OCI-LY7 (cell line): ENCODE data around the gene GPSM1. TPM values are rescaled to one million over a fixed set of nuclear protein-coding genes. Genes with fewer than 3 reads are reported as not detected.

Source experiments
- BruUV-seq: library from RNA; stranded (reverse); fragments of 400-500 nt; replicated peaks from 2 replicates; lab custom pipeline; 2021; lab: Mats Ljungman, UMichigan
- CTCF ChIA-PET: fragments of 300-600 bp; sonication (Branson Sonifier 250); formaldehyde crosslinking; loops from one replicate; lab custom pipeline; 2022; ENCODE audit warnings: antibody characterized with exemption; ENCODE audit not compliant: unreplicated experiment; lab: Charles Lee
- POLR2A ChIA-PET: fragments of 300-600 bp; sonication (Branson Sonifier 250); formaldehyde crosslinking; loops from one replicate; lab custom pipeline; 2022; ENCODE audit warnings: antibody characterized with exemption; lab: Charles Lee
- DNase-seq: peaks from one replicate; pipeline ENCODE4 v3.0.0-alpha.2; 2015; ENCODE audit warnings: low spot score
- H2AFZ ChIP-seq: fragments of 200-600 bp; sonication (generic), shearing (Covaris generic); 2 replicates; pipeline ENCODE4 v1.6.1; 2014; ENCODE audit warnings: mild to moderate bottlenecking, antibody characterized with exemption, low read length, moderate library complexity
- H3K27ac ChIP-seq: fragments of 200-600 bp; sonication (generic); 2 replicates; pipeline ENCODE4 v1.5.1; 2014; ENCODE audit warnings: mixed run types, low read depth, mild to moderate bottlenecking, moderate library complexity, low read length, inconsistent platforms; ENCODE audit not compliant: poor library complexity, severe bottlenecking
- H3K36me3 ChIP-seq: fragments of 200-600 bp; sonication (generic); 2 replicates; pipeline ENCODE4 v1.6.1; 2014; ENCODE audit warnings: mild to moderate bottlenecking, antibody characterized with exemption, low read length, moderate library complexity, mixed read lengths; ENCODE audit not compliant: insufficient read depth
- H3K4me1 ChIP-seq: fragments of 200-600 bp; sonication (generic); 2 replicates; pipeline ENCODE4 v1.5.1; 2014; ENCODE audit warnings: mild to moderate bottlenecking, low read length; ENCODE audit not compliant: insufficient read depth, poor library complexity, severe bottlenecking
- H3K4me2 ChIP-seq: fragments of 200-600 bp; sonication (generic); 2 replicates; pipeline ENCODE4 v1.6.1; 2014; ENCODE audit warnings: mild to moderate bottlenecking, low read length
- H3K4me3 ChIP-seq: fragments of 200-600 bp; sonication (generic); 2 replicates; pipeline ENCODE4 v1.5.1; 2014; ENCODE audit warnings: mild to moderate bottlenecking, low read depth, low read length; ENCODE audit not compliant: poor library complexity, severe bottlenecking
- H3K79me2 ChIP-seq: fragments of 200-600 bp; sonication (generic); 2 replicates; pipeline ENCODE4 v1.6.1; 2016; ENCODE audit warnings: low read depth, mild to moderate bottlenecking, low read length, moderate library complexity, mixed read lengths; ENCODE audit not compliant: insufficient read depth
- H3K9me2 ChIP-seq: fragments of 200-600 bp; sonication (generic); 2 replicates; pipeline ENCODE4 v1.6.1; 2016; ENCODE audit warnings: mild to moderate bottlenecking, low read length, mixed read lengths; ENCODE audit not compliant: insufficient read depth
- H3K9me3 ChIP-seq: fragments of 200-600 bp; sonication (generic); 2 replicates; pipeline ENCODE4 v1.6.1; 2014; ENCODE audit warnings: mild to moderate bottlenecking, mixed run types, low read length, mixed read lengths
- H4K20me1 ChIP-seq: fragments of 200-600 bp; sonication (generic); 2 replicates; pipeline ENCODE4 v1.6.1; 2014; ENCODE audit warnings: mild to moderate bottlenecking, antibody characterized with exemption, low read length, moderate library complexity, mixed read lengths; ENCODE audit not compliant: insufficient read depth
- CTCF ChIP-seq: fragments of 200-600 bp; sonication (generic); conservative IDR thresholded peaks from 2 replicates; pipeline ENCODE4 v1.5.1; 2014; ENCODE audit warnings: mild to moderate bottlenecking, antibody characterized with exemption, low read length, moderate library complexity, mixed read lengths
- EZH2phosphoT487 ChIP-seq: fragments of 200-600 bp; sonication (generic); IDR thresholded peaks from 2 replicates; pipeline ENCODE4 v1.6.1; 2018; ENCODE audit warnings: low read depth, borderline replicate concordance, mild to moderate bottlenecking, mixed run types, antibody characterized with exemption, low read length, moderate library complexity, mixed read lengths
- intact Hi-C: fragments of 100-400 bp; cut with micrococcal nuclease; formaldehyde crosslinking; loops from one replicate; pipeline ENCODE4 v1.10.0; 2022; ENCODE audit not compliant: unreplicated experiment
- total RNA-seq, 2 experiments: library from RNA; depleted of rRNA in 1 of 2; stranded (reverse); fragments of >200 nt in 1 of 2; shearing (Covaris generic) in 1 of 2; gene quantifications; 2 replicates each; pipeline ENCODE4 v1.2.3, GENCODE V29; 2014 to 2022

GPSM1 gene
- total RNA-seq, 2 experiments from 2014 or later: not detected

- Histone ChIP-seq H3K4me2 (no peak overlapping the region), H3K4me1 (peaks cover 12% of the 10 kb centered on the region), H2AFZ (no peak overlapping the region), H3K9me2 (no peaks in the 10 kb centered on the region), H3K4me3 (no peak overlapping the region), H3K27ac (no peak overlapping the region), H3K9me3 (no peaks in the 10 kb centered on the region), H3K79me2 (no peaks in the 10 kb centered on the region), H4K20me1 (no peaks in the 10 kb centered on the region), H3K36me3 (no peaks in the 10 kb centered on the region)
- intact Hi-C loops: no loop called here
- POLR2A ChIA-PET: no interaction called here
- no peak for TF ChIP-seq CTCF
- TF ChIP-seq EZH2phosphoT487: no peak
- DNase-seq: no peak
- BruUV-seq: no TSS peak
- CTCF ChIA-PET: no interaction called here
Observed at GRCh38 chr9:136364942-136365774, 37.8 kb downstream of the GPSM1 start.

GRCh38 chr9:136365775-136366222 lies 38.5 kb downstream of the GPSM1 start:
- Histone ChIP-seq H3K4me1 (peaks cover 12% of the 10 kb centered on the region), H3K79me2 (no peaks in the 10 kb centered on the region), H3K4me3 (no peak overlapping the region), H3K4me2 (no peak overlapping the region), H4K20me1 (no peaks in the 10 kb centered on the region), H3K9me3 (no peaks in the 10 kb centered on the region), H3K27ac (no peak overlapping the region), H3K36me3 (no peaks in the 10 kb centered on the region), H2AFZ (no peak overlapping the region), H3K9me2 (no peaks in the 10 kb centered on the region)
- CTCF ChIA-PET: interaction anchor here (0.6 kb wide), 1 partner anchor 43 kb away, joined by 3 read pairs; no protein-coding TSS in a partner anchor
- POLR2A ChIA-PET: no interaction called here
- no TSS peak for BruUV-seq
- no peak for TF ChIP-seq EZH2phosphoT487
- no peak for TF ChIP-seq CTCF
- DNase-seq: peak; percentile 19
- intact Hi-C loops: no loop called here

GRCh38 chr9:136366826-136367225 lies 39.5 kb downstream of the GPSM1 start:
- no peaks in the 10 kb centered on the region for H3K79me2 ChIP-seq
- H3K4me2 ChIP-seq: no peak overlapping the region
- H3K9me3 ChIP-seq: no peaks in the 10 kb centered on the region
- TF ChIP-seq CTCF (no peak), EZH2phosphoT487 (no peak)
- H3K4me1 ChIP-seq: peaks cover 12% of the 10 kb centered on the region
- H4K20me1 ChIP-seq: no peaks in the 10 kb centered on the region
- ChIA-PET CTCF (no interaction called here), POLR2A (interaction anchor here (0.6 kb wide), 1 partner anchor 91 kb away, joined by 4 read pairs; no protein-coding TSS in a partner anchor)
- no peaks in the 10 kb centered on the region for H3K36me3 ChIP-seq
- H3K27ac ChIP-seq: no peak overlapping the region
- H3K9me2 ChIP-seq: no peaks in the 10 kb centered on the region
- H2AFZ ChIP-seq: no peak overlapping the region
- intact Hi-C loops: no loop called here
- no TSS peak for BruUV-seq
- no peak overlapping the region for H3K4me3 ChIP-seq
- no peak for DNase-seq
